ENCODE measurements around the gene MRPL39. TPM values are rescaled to one million over a fixed set of nuclear protein-coding genes. Genes with fewer than 3 reads are reported as not detected.

MRPL39 gene
- total RNA-seq, 2 experiments from 2014 or later = 71.4 to 75.8 TPM

- no peak for DNase-seq
- H3K27me3 Mint-ChIP-seq (ENCODE audit: low read depth) = no peaks in the 10 kb centered on the region
- H3K36me3 Mint-ChIP-seq (ENCODE audit: low read depth) = peaks cover 80% of the 10 kb centered on the region
- intact Hi-C loops (cut with micrococcal nuclease) = loop anchor here (5.0 kb wide), 1 partner anchor 213 kb away; no protein-coding TSS in a partner anchor
- H3K9me3 Mint-ChIP-seq = no peaks in the 10 kb centered on the region
- peak overlapping the region; percentile 96 for H3K27ac Mint-ChIP-seq
- CTCF ChIA-PET = interaction anchor here (1.2 to 3.0 kb wide), 4 partner anchors 7 to 145 kb away, joined by 4 to 12 read pairs (median 8); no protein-coding TSS in a partner anchor
- peaks cover 27% of the 10 kb centered on the region for H3K4me1 Mint-ChIP-seq (ENCODE audit: low read depth)
- peak overlapping the region; percentile 91 for H3K4me3 Mint-ChIP-seq
Measured at GRCh38 chr21:25565272-25566211, 41.7 kb downstream of the MRPL39 start.

- DNase-seq = no peak
- H3K4me3 Mint-ChIP-seq = peak overlapping the region; percentile 91
- CTCF ChIA-PET = interaction anchor here (1.0 to 3.0 kb wide), 5 partner anchors 9 to 143 kb away, joined by 3 to 12 read pairs (median 8); no protein-coding TSS in a partner anchor
- H3K4me1 Mint-ChIP-seq (ENCODE audit: low read depth) = peaks cover 31% of the 10 kb centered on the region
- peak overlapping the region; percentile 96 for H3K27ac Mint-ChIP-seq
- H3K36me3 Mint-ChIP-seq (ENCODE audit: low read depth) = peaks cover 72% of the 10 kb centered on the region
- intact Hi-C loops (cut with micrococcal nuclease) = loop anchor here (5.0 kb wide), 2 partner anchors 168 to 1137 kb away; partner anchors contain the start of genes ATP5PF and GABPA
- H3K9me3 Mint-ChIP-seq = no peaks in the 10 kb centered on the region
- H3K27me3 Mint-ChIP-seq (ENCODE audit: low read depth) = no peaks in the 10 kb centered on the region
Measured at GRCh38 chr21:25564349-25564948, 42.8 kb downstream of the MRPL39 start.

DNA sequence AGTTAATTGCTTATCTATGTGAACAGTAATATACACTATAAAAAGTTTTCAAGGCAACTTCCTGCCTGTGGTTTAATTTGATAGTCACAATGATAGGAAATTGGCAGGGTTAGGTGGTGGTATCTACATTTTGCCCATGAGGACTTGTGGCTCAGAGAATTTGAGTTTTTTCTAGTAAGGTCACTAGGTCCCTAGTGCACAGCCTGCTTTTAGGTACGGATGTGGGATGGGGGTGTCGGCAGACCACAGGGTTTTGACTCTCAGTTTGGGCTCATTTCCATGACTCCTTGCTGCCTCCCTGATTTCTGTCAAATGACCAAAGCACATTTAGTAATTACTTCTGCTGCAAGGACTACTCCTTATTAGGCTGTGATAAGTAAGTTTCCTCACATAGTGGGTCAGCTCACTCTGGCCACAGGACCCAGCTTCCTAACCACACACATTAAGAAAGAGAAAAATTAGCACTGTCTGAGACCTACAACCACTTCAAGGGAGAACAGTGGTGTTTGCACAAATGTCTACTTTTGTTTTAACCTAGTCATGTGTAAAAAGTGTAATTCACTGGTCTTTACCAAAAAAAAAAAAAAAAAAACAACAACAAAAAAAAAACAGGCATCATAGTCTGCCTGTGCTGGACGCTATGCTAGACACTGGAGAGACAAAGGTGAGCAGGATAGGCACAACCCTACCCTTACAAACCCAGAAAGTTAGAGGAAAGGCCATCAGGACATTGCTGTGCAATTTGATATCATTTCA is 43.7 kb downstream of the MRPL39 start:
- Mint-ChIP-seq H3K4me1 (ENCODE audit: low read depth) (peaks cover 38% of the 10 kb centered on the region), H3K27me3 (ENCODE audit: low read depth) (no peaks in the 10 kb centered on the region), H3K27ac (peak overlapping the region; percentile 96), H3K4me3 (peak overlapping the region; percentile 91), H3K36me3 (ENCODE audit: low read depth) (peaks cover 68% of the 10 kb centered on the region), H3K9me3 (no peaks in the 10 kb centered on the region)
- peak; percentile 60 for DNase-seq
- CTCF ChIA-PET = interaction anchor here (1.0 to 3.0 kb wide), 5 partner anchors 9 to 143 kb away, joined by 3 to 12 read pairs (median 8); no protein-coding TSS in a partner anchor
- intact Hi-C loops (cut with micrococcal nuclease) = loop anchor here (1.0 to 5.0 kb wide), 3 partner anchors 10 to 1136 kb away; partner anchors contain the start of genes ATP5PF and GABPA

DNA sequence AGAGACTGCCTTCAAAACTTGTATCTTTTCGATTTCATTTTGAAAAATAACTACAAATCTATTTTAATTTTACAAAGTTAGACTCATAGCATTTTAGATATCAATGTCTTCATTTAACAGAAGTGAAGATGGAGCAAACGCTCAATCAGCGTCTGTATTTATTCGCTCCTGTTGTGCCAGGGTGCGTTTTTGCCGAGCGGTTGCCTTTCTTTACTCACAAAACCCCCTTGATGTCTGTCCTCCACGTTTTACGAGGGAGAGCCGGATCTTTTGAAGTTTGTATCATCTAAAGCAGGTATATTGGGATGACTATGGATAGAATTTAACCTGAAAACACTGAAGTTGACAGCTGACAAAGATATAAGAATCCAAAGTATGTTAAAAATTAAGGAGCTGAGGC is 44.6 kb downstream of the MRPL39 start:
- peaks cover 60% of the 10 kb centered on the region for H3K36me3 Mint-ChIP-seq (ENCODE audit: low read depth)
- intact Hi-C loops (cut with micrococcal nuclease) = loop anchor here (1.0 to 5.0 kb wide), 5 partner anchors 11 to 1135 kb away; partner anchors contain the start of genes ATP5PF and GABPA
- H3K9me3 Mint-ChIP-seq = no peaks in the 10 kb centered on the region
- H3K4me1 Mint-ChIP-seq (ENCODE audit: low read depth) = peaks cover 42% of the 10 kb centered on the region
- no peaks in the 10 kb centered on the region for H3K27me3 Mint-ChIP-seq (ENCODE audit: low read depth)
- peak overlapping the region; percentile 91 for H3K4me3 Mint-ChIP-seq
- H3K27ac Mint-ChIP-seq = peak overlapping the region; percentile 96
- no peak for DNase-seq
- CTCF ChIA-PET = interaction anchor here (0.6 to 3.0 kb wide), 6 partner anchors 10 to 166 kb away, joined by 3 to 12 read pairs (median 4); no protein-coding TSS in a partner anchor

DNA sequence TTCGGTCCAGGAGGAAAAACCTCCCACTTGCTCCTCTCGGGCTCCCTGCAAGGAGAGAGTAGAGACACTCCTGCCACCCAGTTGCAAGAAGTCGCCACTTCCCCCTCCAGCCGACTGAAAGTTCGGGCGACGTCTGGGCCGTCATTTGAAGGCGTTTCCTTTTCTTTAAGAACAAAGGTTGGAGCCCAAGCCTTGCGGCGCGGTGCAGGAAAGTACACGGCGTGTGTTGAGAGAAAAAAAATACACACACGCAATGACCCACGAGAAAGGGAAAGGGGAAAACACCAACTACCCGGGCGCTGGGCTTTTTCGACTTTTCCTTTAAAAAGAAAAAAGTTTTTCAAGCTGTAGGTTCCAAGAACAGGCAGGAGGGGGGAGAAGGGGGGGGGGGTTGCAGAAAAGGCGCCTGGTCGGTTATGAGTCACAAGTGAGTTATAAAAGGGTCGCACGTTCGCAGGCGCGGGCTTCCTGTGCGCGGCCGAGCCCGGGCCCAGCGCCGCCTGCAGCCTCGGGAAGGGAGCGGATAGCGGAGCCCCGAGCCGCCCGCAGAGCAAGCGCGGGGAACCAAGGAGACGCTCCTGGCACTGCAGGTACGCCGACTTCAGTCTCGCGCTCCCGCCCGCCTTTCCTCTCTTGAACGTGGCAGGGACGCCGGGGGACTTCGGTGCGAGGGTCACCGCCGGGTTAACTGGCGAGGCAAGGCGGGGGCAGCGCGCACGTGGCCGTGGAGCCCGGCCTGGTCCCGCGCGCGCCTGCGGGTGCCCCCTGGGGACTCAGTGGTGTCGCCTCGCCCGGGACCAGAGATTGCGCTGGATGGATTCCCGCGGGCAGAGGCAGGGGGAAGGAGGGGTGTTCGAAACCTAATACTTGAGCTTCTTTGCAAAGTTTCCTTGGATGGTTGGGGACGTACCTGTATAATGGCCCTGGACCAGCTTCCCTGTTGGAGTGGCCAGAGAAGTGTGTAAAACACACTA is 45.3 kb downstream of the MRPL39 start:
- peak; percentile 81 for DNase-seq
- peaks cover 45% of the 10 kb centered on the region for H3K4me1 Mint-ChIP-seq (ENCODE audit: low read depth)
- H3K27me3 Mint-ChIP-seq (ENCODE audit: low read depth) = no peaks in the 10 kb centered on the region
- H3K27ac Mint-ChIP-seq = peak overlapping the region; percentile 96
- H3K9me3 Mint-ChIP-seq = no peaks in the 10 kb centered on the region
- H3K4me3 Mint-ChIP-seq = peak overlapping the region; percentile 91
- intact Hi-C loops (cut with micrococcal nuclease) = loop anchor here (1.0 to 5.0 kb wide), 7 partner anchors 52 to 1135 kb away; partner anchors contain the start of genes ATP5PF and GABPA
- CTCF ChIA-PET = interaction anchor here (0.6 to 3.0 kb wide), 10 partner anchors 11 to 165 kb away, joined by 3 to 12 read pairs (median 3); no protein-coding TSS in a partner anchor
- peaks cover 53% of the 10 kb centered on the region for H3K36me3 Mint-ChIP-seq (ENCODE audit: low read depth)

GRCh38 chr21:25560891-25561290 is 46.4 kb downstream of the MRPL39 start:
- peaks cover 43% of the 10 kb centered on the region for H3K36me3 Mint-ChIP-seq (ENCODE audit: low read depth)
- CTCF ChIA-PET = interaction anchor here (0.7 to 2.0 kb wide), 4 partner anchors 48 to 134 kb away, joined by 3 to 8 read pairs (median 4); no protein-coding TSS in a partner anchor
- peak overlapping the region; percentile 91 for H3K4me3 Mint-ChIP-seq
- no peaks in the 10 kb centered on the region for H3K27me3 Mint-ChIP-seq (ENCODE audit: low read depth)
- H3K9me3 Mint-ChIP-seq = no peaks in the 10 kb centered on the region
- intact Hi-C loops (cut with micrococcal nuclease) = loop anchor here (1.0 to 5.0 kb wide), 5 partner anchors 59 to 1134 kb away; partner anchors contain the start of genes ATP5PF and GABPA
- no peak for DNase-seq
- H3K27ac Mint-ChIP-seq = peak overlapping the region; percentile 96
- H3K4me1 Mint-ChIP-seq (ENCODE audit: low read depth) = peaks cover 51% of the 10 kb centered on the region

DNA sequence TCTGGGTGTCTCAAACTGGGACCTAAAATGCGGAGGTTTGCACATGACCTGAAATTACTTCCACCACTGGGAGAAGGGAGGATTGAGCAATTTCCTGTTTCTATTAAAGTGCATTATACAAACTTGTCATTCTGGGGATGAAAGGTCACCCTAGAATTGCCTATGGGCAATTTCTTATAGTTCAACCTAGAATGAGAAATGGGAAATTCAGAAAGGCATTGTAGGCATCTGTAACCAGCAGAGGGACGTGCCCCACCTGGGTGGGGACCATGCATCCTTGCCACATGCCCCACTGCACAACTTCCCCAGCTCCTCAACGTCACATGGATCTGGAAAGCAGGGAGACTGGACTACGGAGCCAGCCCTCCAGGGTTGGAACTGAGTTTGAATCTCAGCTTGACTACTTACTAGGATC is 47.0 kb downstream of the MRPL39 start:
- Mint-ChIP-seq H3K27me3 (ENCODE audit: low read depth) (no peaks in the 10 kb centered on the region), H3K4me3 (peak overlapping the region; percentile 91), H3K27ac (peak overlapping the region; percentile 96), H3K9me3 (no peaks in the 10 kb centered on the region), H3K4me1 (ENCODE audit: low read depth) (peaks cover 57% of the 10 kb centered on the region), H3K36me3 (ENCODE audit: low read depth) (peaks cover 37% of the 10 kb centered on the region)
- intact Hi-C loops (cut with micrococcal nuclease) = loop anchor here (5.0 kb wide), 2 partner anchors 172 to 1133 kb away; partner anchors contain the start of genes ATP5PF and GABPA
- DNase-seq = no peak
- CTCF ChIA-PET = interaction anchor here (0.7 to 2.0 kb wide), 6 partner anchors 49 to 1703 kb away, joined by 3 to 8 read pairs (median 3); no protein-coding TSS in a partner anchor

- CTCF ChIA-PET = interaction anchor here (0.7 to 2.0 kb wide), 6 partner anchors 52 to 1703 kb away, joined by 3 to 8 read pairs (median 3); no protein-coding TSS in a partner anchor
- Mint-ChIP-seq H3K9me3 (no peaks in the 10 kb centered on the region), H3K36me3 (ENCODE audit: low read depth) (peaks cover 32% of the 10 kb centered on the region), H3K27me3 (ENCODE audit: low read depth) (no peaks in the 10 kb centered on the region), H3K4me3 (peak overlapping the region; percentile 91), H3K4me1 (ENCODE audit: low read depth) (peaks cover 62% of the 10 kb centered on the region), H3K27ac (peak overlapping the region; percentile 96)
- no peak for DNase-seq
- intact Hi-C loops (cut with micrococcal nuclease) = loop anchor here (5.0 kb wide), 2 partner anchors 173 to 1132 kb away; partner anchors contain the start of genes ATP5PF and GABPA
Measured at GRCh38 chr21:25559746-25560145, 47.5 kb downstream of the MRPL39 start.

GRCh38 chr21:25558123-25558522 is 49.2 kb downstream of the MRPL39 start:
- peaks cover 15% of the 10 kb centered on the region for H3K36me3 Mint-ChIP-seq (ENCODE audit: low read depth)
- H3K9me3 Mint-ChIP-seq = no peaks in the 10 kb centered on the region
- no peaks in the 10 kb centered on the region for H3K27me3 Mint-ChIP-seq (ENCODE audit: low read depth)
- DNase-seq = no peak
- CTCF ChIA-PET = no interaction called here
- no peak overlapping the region for H3K4me3 Mint-ChIP-seq
- intact Hi-C loops (cut with micrococcal nuclease) = no loop called here
- peaks cover 67% of the 10 kb centered on the region for H3K4me1 Mint-ChIP-seq (ENCODE audit: low read depth)
- no peak overlapping the region for H3K27ac Mint-ChIP-seq

GRCh38 chr21:25557180-25557579 is 50.1 kb downstream of the MRPL39 start:
- Mint-ChIP-seq H3K27ac (no peak overlapping the region), H3K9me3 (no peaks in the 10 kb centered on the region), H3K4me3 (no peak overlapping the region), H3K36me3 (ENCODE audit: low read depth) (peaks cover 6% of the 10 kb centered on the region), H3K4me1 (ENCODE audit: low read depth) (peaks cover 67% of the 10 kb centered on the region), H3K27me3 (ENCODE audit: low read depth) (no peaks in the 10 kb centered on the region)
- intact Hi-C loops (cut with micrococcal nuclease) = no loop called here
- CTCF ChIA-PET = no interaction called here
- DNase-seq = no peak
